ENCODE measurements around the gene KCNA1.

GRCh38 chr12:4892418-4892817, 17.3 kb upstream of the KCNA1 start:
- TF ChIP-seq, protein P1, sequence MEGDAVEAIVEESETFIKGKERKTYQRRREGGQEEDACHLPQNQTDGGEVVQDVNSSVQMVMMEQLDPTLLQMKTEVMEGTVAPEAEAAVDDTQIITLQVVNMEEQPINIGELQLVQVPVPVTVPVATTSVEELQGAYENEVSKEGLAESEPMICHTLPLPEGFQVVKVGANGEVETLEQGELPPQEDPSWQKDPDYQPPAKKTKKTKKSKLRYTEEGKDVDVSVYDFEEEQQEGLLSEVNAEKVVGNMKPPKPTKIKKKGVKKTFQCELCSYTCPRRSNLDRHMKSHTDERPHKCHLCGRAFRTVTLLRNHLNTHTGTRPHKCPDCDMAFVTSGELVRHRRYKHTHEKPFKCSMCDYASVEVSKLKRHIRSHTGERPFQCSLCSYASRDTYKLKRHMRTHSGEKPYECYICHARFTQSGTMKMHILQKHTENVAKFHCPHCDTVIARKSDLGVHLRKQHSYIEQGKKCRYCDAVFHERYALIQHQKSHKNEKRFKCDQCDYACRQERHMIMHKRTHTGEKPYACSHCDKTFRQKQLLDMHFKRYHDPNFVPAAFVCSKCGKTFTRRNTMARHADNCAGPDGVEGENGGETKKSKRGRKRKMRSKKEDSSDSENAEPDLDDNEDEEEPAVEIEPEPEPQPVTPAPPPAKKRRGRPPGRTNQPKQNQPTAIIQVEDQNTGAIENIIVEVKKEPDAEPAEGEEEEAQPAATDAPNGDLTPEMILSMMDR (IDR thresholded peaks at IDR 0.05) = no peak
- no peak for TF ChIP-seq POLR2A (IDR thresholded peaks at IDR 0.05)

Data from body of pancreas (tissue), 4 donors.